ENCODE data around the gene IL12RB1.

- no peak for TF ChIP-seq CTCF (IDR thresholded peaks at IDR 0.05; ENCODE audit: poor library complexity)
- no peak for TF ChIP-seq EZH2 (IDR thresholded peaks at IDR 0.05; ENCODE audit: borderline replicate concordance)
- no peak for TF ChIP-seq EZH2phosphoT487 (IDR thresholded peaks at IDR 0.05; ENCODE audit: low read depth, severe bottlenecking, unreplicated experiment)
Observed at GRCh38 chr19:18122860-18123795, 36.4 kb upstream of the IL12RB1 start.

Measured in hepatocyte (in vitro differentiated cells).